NOMO-1 (cell line): ENCODE measurements around the gene CNOT8.
"Not testable (repeated sequence)": the region's sequence is repeated elsewhere in the genome, so short reads cannot be mapped to it uniquely, and the experiment has no call there.

Experiments
- DNase-seq, 2 experiments: peaks; one replicate each; lab custom pipeline; 2025; ENCODE audit not compliant: unreplicated experiment in 2 of 2; lab: John Stamatoyannopoulos, UW

Gene CNOT8

GRCh38 chr5:154858297-154858971 is at the start of gene CNOT8:
CNOT8 (plus strand) TSS chr5:154858627; CDS start chr5:154863279, 4,652 bp downstream.
- peak; percentile 95 to 97 for DNase-seq

DNA sequence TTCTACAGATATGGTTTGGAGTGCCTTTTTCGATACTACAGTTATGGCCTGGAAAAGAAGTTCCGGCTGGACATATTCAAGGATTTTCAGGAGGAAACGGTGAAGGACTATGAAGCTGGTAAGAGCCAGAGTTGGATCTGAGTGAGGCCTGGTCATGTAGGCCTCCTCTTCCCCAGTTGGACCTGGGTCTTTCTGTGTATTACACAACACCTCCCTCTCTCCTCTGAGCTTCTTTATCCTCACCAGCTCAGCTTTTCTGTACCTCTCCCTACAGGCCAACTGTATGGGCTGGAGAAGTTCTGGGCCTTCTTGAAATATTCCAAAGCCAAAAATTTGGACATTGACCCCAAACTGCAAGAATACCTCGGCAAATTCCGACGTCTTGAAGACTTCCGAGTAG is 47.2 kb upstream of the CNOT8 start:
- no peak for DNase-seq

DNA sequence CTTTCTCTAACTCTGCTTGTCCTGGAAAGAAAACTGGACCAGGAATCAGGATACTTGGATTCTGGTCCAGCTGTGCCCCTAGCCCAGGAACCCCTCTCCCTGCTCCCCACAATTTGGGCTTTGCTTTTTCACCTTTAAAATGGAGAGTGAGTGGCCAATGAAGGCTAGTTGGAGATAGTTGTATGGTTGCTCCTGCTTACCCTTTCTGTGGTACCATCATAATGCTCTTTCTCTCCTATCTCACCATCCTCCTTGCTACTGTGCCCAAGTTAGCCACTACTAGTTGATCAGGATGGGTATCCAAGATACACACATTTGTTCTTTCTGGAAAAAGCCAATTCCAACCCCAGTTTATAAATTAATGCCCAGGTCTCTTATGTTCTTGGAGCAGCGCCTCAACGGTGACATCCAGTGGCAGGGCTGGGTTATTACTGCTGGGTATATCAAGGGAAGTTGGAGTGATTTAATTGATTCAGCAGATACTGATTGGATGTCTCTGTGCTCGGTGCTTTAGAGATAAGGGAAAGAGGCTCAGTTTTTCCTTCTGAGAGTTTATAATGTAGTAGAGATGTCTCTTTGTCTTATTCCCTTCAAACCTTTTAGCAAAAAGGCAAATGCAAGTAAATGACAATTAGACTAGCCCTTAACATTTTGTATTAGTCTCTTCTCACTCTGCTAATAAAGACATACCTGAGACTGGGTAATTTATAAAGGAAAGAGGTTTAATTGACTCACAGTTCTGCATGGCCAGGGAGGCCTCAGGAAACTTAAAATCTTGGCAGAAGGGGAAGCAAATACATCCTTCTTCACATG is 46.6 kb upstream of the CNOT8 start:
- DNase-seq, result peak; percentile 53

- DNase-seq, result no peak
Measured at GRCh38 chr5:154813158-154813557, 45.3 kb upstream of the CNOT8 start.

DNA sequence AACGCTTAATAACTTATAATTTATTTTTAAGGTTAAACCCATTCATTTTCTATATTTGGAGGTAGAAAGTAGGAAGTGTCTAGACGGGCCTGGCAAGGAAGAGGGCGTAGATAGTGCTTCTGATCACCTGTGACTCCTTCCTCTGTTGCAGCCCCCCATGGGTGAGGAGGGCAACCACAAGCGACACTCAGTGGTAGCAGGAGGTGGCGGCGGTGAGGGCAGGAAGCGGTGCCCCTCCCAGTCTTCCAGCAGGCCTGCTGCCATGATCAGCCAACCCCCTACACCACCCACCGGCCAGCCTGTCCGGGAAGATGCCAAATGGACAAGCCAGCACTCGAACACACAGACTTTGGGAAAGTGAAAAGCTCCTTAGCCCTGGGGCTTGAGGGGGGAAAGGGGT is 44.7 kb upstream of the CNOT8 start:
- no peak for DNase-seq

DNA sequence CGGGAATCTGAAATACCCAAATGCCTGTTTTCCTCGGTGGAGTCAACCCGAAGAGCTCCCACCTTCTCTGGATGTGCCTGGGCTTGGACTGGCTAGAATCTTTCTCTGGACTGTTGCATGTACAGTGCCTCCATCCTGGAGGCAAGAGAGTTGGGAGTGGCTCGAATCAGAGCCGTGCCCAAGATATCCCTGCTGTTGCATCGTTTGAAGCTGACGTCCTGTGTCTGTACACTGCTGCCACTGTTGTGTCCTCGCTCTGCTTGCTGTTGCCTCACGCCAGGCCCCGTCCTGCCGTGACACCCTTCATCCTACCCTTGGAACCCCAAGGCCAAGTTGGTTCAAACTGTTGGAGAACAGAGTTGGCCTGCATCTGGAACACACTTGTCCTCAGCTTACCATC is 43.4 kb upstream of the CNOT8 start:
- no peak for DNase-seq

DNA sequence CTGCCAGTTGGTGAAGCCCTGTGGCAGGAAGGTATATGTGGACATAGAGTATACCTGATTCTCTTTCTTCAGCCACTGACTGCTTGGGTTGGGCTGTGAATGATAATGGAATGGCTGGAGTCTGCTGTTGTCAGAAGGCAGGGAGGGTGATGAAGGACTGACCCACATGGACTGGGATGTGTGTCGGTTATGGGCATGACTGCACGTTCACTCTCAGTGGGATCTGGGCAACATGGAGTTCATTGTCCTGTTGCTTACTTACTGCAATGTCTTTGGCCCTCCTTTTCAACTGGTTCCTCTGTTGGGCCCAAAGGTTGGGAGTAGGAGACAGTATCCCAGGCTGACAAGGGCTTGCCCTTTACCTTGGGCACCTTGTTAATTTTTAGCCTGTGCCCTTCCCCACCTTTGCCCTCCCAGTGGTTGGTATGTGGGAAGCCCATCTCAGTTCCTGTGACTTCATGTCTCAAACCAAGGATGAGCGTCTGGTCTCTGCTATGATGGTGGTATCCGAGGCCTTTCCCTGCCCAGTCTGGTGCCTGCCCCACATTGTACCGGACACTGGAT is 42.7 kb upstream of the CNOT8 start:
- no peak for DNase-seq

DNA sequence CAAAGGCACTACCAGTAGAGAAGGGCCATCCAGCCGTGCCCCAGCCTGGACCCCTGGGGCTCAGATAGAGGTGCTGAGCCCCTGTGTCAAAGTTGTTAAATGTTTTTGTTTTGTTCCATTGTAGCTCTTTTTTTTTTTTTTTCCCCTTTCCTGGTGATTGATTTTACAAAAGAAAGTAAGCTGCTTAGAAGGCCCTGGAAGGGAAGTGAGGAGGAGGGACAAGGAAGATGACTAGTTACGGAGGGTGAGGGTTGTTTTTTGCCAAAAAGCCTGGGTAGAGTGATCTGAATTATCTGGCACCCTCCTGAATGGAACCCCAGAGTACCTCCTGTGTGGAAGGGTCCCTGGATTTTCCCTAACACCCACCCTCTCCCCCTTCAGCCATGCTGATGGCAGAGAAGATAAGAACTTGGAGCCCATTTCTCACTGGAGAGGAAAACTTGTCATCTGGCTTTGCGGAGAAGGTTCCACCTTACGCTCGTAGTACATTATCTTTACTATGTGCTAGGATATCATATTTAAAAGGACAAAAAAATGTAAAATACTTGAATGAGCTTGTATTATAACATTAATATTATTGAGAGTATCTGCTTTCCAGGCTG is 41.4 kb upstream of the CNOT8 start:
- DNase-seq, result no peak

DNA sequence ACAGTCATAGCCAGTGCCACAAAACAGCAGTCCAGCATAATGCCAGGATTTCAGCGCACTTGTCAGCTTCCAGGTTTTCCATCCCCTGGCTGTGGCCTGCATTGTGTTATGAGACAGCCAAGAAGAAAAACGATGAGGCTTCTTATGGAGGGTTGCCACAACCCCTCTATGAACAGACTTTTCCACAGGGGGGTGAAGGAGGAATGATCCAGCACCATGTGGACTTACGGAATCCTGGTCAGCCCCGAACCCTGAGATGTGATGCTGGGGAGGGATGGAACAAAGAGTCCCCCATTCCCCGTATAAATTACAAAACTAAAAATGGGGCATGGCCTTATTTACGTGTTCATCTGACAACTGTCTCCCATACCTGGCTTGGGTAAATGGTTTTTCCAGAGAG is 40.6 kb upstream of the CNOT8 start:
- no peak for DNase-seq

DNA sequence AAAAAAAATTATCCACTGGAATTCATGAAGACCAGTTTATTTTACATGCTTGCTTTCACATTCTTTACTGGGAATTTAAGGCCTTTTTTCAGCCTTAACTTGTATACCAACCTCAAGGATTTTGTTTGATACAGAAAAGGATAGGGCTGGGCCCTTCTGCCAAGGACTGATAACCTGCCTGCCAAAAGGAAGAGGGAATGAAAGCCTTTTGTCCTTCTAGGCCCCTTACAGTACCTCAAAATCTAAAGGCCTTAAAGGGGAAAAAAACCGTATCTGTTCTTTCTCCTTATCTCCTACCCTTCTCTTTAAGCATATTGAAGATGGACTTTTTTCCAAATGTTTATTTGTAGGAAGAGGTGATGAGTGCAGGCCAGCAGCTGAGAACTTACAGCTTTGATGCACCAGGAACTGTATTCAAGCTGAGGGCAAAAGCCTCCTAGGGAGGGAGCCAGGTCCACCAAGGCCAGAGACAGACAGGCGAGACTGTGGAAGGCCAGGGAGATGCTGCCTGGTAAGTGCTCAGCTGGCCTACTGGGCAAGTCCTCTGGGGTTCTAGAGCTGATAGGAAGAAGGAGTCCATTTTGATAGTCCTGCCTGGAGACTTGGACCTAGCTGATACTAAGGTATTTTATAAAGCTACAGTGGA is 39.8 kb upstream of the CNOT8 start:
- no peak for DNase-seq

GRCh38 chr5:154819546-154819945 is 38.9 kb upstream of the CNOT8 start:
- DNase-seq, result no peak

GRCh38 chr5:154820383-154820782 is 38.0 kb upstream of the CNOT8 start:
- DNase-seq, result no peak

DNA sequence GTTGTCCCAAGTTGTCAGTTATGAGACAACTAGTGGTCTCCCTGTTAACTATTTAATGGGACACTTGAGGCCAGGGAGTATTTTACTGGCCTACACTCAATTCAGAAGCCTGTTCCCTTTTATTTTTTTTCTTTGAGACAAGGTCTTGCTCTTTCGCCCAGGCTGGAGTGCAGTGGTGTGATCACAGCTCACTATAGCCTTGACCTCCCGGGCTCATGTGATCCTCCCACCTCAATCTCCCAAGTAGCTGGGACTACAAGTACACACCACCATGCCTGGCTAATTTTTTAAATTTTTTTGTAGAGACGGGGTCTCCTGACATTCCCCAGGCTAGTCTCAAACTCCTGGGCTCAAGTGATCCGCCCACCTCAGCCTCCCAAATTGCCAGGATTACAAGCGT is 35.5 kb upstream of the CNOT8 start:
- not testable (repeated sequence) for DNase-seq

DNA sequence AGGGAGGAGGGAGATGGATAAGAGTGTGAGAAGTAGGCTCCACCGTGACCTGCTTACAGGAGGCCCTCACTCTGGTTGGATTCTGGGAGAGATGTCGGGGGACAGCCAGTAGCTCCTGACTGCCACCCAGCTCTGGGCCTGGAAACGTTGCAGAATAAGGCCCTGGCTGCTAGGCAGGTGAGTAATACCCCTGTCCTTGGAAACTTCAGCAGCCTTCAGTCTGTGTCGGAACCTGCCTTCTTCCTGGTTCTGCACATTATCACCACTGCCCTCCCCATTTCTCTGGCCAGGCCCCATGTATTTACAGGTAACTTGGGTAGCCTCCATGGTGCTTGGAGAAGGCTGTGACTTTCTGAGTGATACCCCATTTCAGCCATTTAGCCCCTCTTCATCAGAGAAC is 34.8 kb upstream of the CNOT8 start:
- DNase-seq, result no peak

DNA sequence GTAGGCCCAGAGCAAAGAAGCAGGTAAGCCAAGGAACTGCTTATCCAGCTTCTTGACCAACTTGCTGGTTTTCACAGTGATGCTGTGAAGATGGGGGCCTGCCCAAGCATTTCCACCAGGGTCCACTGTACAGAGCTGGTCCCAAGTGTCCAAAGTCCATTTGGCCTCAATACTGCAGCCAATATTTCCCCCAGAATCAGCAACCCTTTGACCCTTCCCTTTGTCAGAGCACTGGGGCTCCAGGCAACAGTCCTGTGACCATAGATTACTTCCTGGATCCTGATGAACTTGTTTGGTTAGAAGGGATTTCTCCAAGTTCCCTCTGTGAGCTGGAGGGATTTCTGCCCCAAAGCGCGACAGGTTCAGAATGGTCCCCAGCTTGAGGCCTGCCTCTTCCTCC is 34.4 kb upstream of the CNOT8 start:
- DNase-seq, result no peak

DNA sequence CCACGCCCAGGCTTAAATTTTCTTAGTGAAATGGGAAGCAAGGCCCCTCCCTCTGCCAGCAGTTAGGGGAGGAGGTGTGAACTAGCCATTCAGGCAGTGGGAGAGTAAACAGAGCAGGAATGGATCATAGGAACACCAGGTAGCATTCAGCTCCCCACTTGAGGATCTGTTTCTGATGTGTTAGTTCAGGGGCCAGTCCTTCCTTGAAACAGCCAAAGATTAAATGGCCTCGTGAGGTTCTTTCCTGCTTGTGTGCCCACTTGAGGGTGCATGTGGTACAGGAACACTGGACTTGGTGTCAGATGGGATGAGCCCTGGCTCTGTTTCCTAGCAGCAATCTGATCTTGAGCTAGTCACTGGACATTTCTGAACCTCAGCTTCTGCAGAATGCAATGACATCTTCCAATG is 29.2 kb upstream of the CNOT8 start:
- DNase-seq, result no peak

DNA sequence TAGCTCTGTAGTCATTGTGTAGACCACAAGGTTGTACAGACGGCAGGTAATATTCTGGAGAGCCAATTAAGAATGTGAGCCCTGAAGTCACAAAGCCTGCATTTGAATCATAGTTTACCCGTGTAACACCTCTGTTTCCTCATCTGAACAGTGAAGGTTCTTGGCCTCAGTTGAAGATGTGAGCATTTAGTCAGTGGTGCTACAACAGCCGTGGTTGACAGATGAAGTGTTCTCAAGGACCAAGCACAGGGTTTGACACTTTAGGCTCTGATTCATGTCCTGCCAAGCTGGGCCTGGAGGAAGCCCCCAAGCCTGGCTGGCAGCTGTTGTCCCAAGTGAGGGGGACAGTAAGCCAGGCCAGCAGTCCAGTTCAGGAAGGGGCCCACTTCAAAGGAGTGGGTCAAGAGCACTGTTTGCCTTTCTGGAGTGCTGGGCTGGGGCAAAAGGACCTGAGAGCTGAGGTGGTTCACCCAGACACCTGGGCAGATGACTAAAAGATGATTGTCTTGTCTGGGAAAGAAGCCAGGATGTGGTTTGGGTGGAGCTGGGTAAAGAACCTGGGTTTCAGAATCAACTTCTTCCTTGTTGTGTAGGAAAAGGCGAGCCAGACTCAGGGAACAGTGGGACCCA is 28.7 kb upstream of the CNOT8 start:
- no peak for DNase-seq

DNA sequence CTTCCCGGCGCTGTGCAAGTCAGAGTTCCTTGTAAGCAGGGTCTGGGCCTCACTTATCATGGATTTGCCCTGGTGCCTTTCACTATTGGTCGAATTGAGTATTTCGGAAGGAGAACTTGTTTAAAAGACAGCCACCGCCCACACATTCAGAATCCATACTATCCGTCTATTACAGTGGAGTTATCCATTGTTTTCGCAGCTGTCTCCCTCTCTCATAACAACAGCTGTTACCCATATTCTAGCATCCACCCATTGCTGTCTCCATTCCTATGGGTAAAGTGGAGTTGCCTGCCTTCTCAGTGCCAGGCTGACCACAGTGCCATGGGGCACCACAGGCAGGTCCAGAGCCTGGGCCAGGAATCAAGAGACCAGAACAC is 28.2 kb upstream of the CNOT8 start:
- no peak for DNase-seq

DNA sequence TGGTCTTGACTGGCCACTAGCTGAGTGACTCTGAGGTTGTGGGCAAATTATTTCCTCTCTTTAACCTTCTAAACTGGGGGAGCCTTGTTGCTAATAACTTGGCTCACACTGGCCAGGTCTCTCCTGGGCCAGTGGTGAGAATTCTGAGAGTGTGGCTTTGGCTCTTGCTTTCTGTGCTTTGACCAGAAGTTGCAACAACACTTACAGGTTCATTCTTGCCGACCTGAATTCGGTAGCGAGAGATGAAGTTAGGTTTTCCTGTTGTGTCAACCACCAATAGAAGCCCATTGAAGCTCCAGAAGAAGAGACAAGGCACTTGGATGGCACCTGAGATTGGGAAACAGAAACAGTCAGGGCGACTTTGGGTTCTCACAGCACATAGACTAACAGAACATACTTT is 27.8 kb upstream of the CNOT8 start:
- no peak for DNase-seq

DNA sequence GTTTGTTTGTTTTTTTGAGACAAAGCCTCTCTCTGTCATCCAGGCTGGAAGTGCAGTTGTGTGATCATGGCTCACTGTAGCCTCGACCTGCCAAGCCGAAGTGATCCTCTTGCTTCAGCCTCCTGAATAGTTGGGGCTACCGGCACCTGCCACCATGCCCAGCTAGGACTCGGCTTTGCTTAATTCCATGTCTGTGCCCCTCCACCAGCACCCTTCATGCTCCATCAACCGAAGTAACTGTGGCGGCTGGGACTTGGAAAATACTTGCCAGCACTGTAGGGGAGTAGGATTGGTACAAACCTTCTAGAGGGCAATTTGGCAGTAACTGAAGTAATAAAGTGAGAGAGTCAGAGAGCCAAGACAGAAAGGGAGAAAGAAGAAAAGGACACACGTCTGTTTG is 27.0 kb upstream of the CNOT8 start:
- no peak for DNase-seq

DNA sequence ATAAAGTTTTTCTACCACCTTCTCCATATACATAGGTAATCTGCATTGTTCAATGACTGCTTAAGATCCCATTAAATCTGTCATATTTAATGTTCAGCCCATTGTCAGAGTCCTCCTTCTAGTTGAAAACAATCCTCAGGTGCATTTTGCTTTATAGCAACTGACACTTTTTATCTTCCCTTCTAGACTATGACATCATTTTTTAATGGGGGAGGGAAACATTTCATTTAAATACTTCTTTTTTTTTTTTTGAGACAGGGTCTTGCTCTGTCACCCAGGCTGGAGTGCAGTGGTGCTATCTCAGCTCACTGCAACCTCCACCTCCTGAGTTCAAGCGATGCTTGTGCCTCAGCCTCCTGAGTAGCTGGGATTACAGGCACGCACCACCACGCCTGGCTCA is 25.6 kb upstream of the CNOT8 start:
- not testable (repeated sequence) for DNase-seq
